Coronary artery (tissue), 2 donors: ENCODE data around the gene COL26A1.

ENCODE experiments used
- DNase-seq: peaks from one replicate; pipeline ENCODE4 v3.0.0-alpha.2; 2017; ENCODE audit warnings: low spot score
- H3K27ac ChIP-seq, 2 donors: fragments of 200-600 bp; sonication (generic); one replicate each; pipeline ENCODE4 v1.5.1; 2016 to 2019
- H3K4me3 ChIP-seq: fragments of 200-600 bp; sonication (generic); 2 replicates; pipeline ENCODE4 v1.5.1; 2016; ENCODE audit warnings: mild to moderate bottlenecking, moderate library complexity
- TF ChIP-seq, protein P1 (sequence below): fragments of 200-600 bp; sonication (generic); IDR thresholded peaks from one replicate; pipeline ENCODE4 v1.5.1; 2019; ENCODE audit warnings: antibody characterized with exemption

Gene COL26A1

GRCh38 chr7:101531726-101532357 lies 169.2 kb downstream of the COL26A1 start:
- TF ChIP-seq, protein P1, sequence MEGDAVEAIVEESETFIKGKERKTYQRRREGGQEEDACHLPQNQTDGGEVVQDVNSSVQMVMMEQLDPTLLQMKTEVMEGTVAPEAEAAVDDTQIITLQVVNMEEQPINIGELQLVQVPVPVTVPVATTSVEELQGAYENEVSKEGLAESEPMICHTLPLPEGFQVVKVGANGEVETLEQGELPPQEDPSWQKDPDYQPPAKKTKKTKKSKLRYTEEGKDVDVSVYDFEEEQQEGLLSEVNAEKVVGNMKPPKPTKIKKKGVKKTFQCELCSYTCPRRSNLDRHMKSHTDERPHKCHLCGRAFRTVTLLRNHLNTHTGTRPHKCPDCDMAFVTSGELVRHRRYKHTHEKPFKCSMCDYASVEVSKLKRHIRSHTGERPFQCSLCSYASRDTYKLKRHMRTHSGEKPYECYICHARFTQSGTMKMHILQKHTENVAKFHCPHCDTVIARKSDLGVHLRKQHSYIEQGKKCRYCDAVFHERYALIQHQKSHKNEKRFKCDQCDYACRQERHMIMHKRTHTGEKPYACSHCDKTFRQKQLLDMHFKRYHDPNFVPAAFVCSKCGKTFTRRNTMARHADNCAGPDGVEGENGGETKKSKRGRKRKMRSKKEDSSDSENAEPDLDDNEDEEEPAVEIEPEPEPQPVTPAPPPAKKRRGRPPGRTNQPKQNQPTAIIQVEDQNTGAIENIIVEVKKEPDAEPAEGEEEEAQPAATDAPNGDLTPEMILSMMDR, result no peak
- no peak for DNase-seq
- H3K27ac ChIP-seq, result no peak overlapping the region
- H3K4me3 ChIP-seq, result no peak overlapping the region

DNA sequence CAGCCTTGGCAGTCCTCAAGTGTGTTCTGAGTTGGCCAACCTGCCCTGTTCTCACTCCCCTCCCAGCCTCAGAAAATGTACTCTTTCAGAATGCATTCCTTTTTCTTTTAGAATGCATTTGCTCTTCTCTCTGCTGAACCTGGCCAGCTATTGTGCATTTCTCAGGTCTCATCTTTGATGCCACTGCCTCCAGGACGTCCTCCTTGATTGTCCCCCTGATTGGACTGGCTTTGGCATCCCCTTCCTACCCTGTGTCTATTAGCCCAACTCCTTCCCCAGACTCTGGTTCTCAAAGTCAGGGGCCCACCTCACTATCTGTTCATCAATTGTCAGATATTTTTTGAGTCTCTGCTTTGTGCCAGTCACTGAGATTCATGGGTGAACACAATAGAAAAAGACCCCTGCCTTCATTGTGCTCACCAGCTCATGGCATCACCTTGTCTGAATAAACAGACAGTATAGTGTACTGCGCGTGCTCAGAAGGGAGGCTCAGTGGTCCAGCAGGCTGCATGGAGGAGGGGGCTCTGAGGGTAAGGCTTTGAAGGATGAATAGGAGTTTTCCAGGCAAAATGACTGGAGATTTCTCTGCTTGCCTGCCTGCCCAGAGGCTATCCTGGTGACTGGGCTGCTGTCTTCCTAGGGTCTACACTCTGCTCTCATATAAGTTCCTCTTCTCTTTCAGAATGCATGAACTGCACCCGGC lies 169.9 kb downstream of the COL26A1 start:
- H3K4me3 ChIP-seq, result no peak overlapping the region
- DNase-seq, result no peak
- TF ChIP-seq, protein P1, result no peak
- H3K27ac ChIP-seq, result no peak overlapping the region

DNA sequence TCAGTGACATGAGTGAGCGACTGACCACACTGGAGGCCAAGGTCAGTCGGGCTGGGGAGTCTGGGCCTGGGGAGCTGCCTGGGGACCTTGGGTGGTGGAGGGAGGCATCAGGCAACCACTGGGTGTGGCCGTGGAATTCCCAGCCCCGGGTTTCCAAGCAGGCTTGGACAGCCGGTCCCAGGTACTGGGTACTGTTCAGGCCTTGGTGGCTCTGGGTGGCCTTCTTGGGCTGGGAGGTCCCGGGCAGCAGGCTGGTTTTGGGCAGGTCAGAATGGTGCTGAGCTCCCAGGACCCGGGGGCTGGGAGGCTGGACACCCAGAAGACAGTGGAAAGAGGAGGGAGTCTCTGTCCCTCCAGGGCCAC lies 170.4 kb downstream of the COL26A1 start:
- no peak overlapping the region for H3K27ac ChIP-seq
- TF ChIP-seq, protein P1, result no peak
- DNase-seq, result no peak
- no peak overlapping the region for H3K4me3 ChIP-seq

DNA sequence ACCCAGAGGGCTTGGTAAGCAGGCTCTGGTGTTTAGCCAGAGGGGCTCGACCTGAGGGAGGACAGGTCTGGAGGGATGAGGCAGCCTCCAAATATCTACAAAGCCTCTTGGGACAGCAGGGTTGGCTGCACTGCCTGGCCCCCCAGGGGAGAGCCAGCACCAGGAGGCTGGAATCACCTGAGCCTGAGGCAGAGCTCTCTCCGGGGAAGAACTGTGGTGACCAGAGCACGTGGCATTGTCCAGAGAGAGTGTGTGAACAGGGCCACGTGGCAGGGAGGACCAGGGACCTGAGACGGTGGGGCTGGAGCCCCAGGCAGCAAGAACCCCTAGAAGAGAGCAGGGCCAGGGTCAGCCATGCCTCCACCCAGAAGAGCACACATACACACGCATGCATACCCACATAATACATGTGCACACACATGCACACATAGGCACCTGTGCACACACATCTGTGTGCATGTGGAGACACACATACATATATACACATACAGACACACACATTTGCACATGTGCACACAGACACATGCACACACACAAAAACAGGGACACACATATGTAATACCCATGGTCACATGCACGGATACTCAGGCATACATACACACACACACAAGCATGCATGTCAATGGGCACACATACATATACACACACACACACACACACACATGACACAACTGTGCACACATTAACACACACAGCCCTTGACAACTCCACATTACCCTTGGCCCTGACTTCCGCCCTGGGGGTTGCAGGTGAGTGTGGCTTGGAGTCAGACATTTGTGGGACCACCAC lies 171.5 kb downstream of the COL26A1 start:
- TF ChIP-seq, protein P1, result no peak
- no peak for DNase-seq
- Histone ChIP-seq H3K4me3 (no peak overlapping the region), H3K27ac (no peak overlapping the region)

GRCh38 chr7:101534873-101535272 lies 172.2 kb downstream of the COL26A1 start:
- Histone ChIP-seq H3K27ac (no peak overlapping the region), H3K4me3 (no peak overlapping the region)
- DNase-seq, result no peak
- TF ChIP-seq, protein P1, result no peak

- no peak overlapping the region for H3K4me3 ChIP-seq
- H3K27ac ChIP-seq, result no peak overlapping the region
- DNase-seq, result no peak
- TF ChIP-seq, protein P1, result no peak
Measured at GRCh38 chr7:101535351-101535751, 172.7 kb downstream of the COL26A1 start.
